Loucy (cell line): Measurements from ENCODE around the gene MAML2.

Experiments
- H2AFZ ChIP-seq: fragments of 200-600 bp; sonication (generic); 2 replicates; pipeline ENCODE4 v1.6.0; 2016; ENCODE audit warnings: antibody characterized with exemption, mild to moderate bottlenecking, low read length, moderate library complexity
- H3F3A ChIP-seq: fragments of 200-600 bp; 2 replicates; pipeline ENCODE4 v1.6.0; 2016; ENCODE audit warnings: antibody characterized with exemption, low read depth, mild to moderate bottlenecking
- H3K27me3 ChIP-seq: fragments of 200-600 bp; sonication (generic); 2 replicates; pipeline ENCODE4 v1.6.1; 2014; ENCODE audit warnings: low read length, mild to moderate bottlenecking; ENCODE audit not compliant: insufficient read depth, poor library complexity, severe bottlenecking
- H3K36me3 ChIP-seq: fragments of 200-600 bp; sonication (generic); 2 replicates; pipeline ENCODE4 v1.6.1; 2016; ENCODE audit warnings: low read length; ENCODE audit not compliant: insufficient read depth
- H3K4me1 ChIP-seq: fragments of 200-600 bp; sonication (generic); 2 replicates; pipeline ENCODE4 v1.5.1; 2014; ENCODE audit warnings: low read length, mild to moderate bottlenecking; ENCODE audit not compliant: insufficient read depth, poor library complexity, severe bottlenecking
- H3K4me2 ChIP-seq: fragments of 200-600 bp; sonication (generic); 2 replicates; pipeline ENCODE4 v1.6.0; 2014; ENCODE audit warnings: antibody characterized with exemption, low read length, low read depth, mild to moderate bottlenecking; ENCODE audit not compliant: poor library complexity, severe bottlenecking
- H3K4me3 ChIP-seq: fragments of 200-600 bp; sonication (generic); 2 replicates; pipeline ENCODE4 v1.5.1; 2014; ENCODE audit warnings: low read length, mild to moderate bottlenecking, mixed read lengths; ENCODE audit not compliant: poor library complexity, severe bottlenecking
- H3K79me2 ChIP-seq: fragments of 200-600 bp; sonication (generic); 2 replicates; pipeline ENCODE4 v1.6.1; 2014; ENCODE audit warnings: low read length; ENCODE audit not compliant: insufficient read depth
- H3K9ac ChIP-seq: fragments of 200-600 bp; sonication (generic); 2 replicates; pipeline ENCODE4 v1.6.0; 2014; ENCODE audit warnings: mild to moderate bottlenecking, low read depth, low read length, moderate library complexity; ENCODE audit not compliant: poor library complexity, severe bottlenecking
- H3K9me2 ChIP-seq: fragments of 200-600 bp; sonication (generic); replicated peaks from 2 replicates; pipeline ENCODE4 v1.6.1; 2016; ENCODE audit warnings: low read depth, low read length, mixed read lengths
- H3K9me3 ChIP-seq: fragments of 200-600 bp; sonication (generic); 2 replicates; pipeline ENCODE4 v1.6.1; 2014; ENCODE audit warnings: mild to moderate bottlenecking, antibody characterized with exemption, low read length, low read depth; ENCODE audit not compliant: insufficient read depth
- H4K20me1 ChIP-seq: fragments of 200-600 bp; sonication (generic); 2 replicates; pipeline ENCODE4 v1.6.0; 2014; ENCODE audit warnings: antibody characterized with exemption, low read length, mild to moderate bottlenecking; ENCODE audit not compliant: insufficient read depth, poor library complexity, severe bottlenecking
- EZH2phosphoT487 ChIP-seq: fragments of 200-600 bp; IDR thresholded peaks from 2 replicates; pipeline ENCODE4 v1.6.1; 2018; ENCODE audit warnings: antibody characterized with exemption, mild to moderate bottlenecking, moderate library complexity, borderline replicate concordance
- TF ChIP-seq, protein P1 (sequence below): fragments of 200-600 bp; sonication (generic); conservative IDR thresholded peaks from 2 replicates; pipeline ENCODE4 v1.5.1; 2014; ENCODE audit warnings: mild to moderate bottlenecking, antibody characterized with exemption, low read length

Gene MAML2

DNA sequence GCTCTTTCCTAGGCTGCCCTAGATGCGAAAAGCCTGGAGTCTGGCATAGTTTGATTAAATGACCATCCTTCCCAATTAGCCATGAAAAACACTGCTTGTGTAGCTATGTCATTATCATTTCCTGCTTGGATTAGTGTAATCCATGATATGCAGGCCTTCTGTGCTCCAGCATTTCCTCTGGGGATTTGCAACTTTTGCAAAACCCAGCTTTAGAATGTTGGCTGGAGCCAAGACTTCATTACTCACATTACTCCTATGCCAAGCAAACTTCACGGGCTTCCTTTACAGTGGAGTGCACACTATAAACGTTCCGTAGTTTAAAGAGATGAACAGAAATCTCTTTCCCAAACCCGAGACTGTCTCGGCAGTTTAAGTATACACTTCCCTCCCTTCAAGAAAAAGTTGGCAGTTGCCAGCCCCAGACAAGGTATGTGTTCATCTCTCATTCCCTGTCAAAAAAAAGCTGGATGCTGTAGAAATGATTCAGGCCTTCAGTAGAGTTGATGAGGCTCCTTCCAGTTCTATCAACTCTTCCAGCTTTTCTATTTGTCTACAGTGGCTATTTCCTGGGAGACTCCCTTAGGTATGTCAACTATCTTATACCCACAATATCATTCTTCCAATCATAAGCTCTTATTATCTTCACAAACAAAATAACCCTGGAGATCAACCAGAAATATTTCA, 180.0 kb downstream of the MAML2 start:
- TF ChIP-seq, protein P1, sequence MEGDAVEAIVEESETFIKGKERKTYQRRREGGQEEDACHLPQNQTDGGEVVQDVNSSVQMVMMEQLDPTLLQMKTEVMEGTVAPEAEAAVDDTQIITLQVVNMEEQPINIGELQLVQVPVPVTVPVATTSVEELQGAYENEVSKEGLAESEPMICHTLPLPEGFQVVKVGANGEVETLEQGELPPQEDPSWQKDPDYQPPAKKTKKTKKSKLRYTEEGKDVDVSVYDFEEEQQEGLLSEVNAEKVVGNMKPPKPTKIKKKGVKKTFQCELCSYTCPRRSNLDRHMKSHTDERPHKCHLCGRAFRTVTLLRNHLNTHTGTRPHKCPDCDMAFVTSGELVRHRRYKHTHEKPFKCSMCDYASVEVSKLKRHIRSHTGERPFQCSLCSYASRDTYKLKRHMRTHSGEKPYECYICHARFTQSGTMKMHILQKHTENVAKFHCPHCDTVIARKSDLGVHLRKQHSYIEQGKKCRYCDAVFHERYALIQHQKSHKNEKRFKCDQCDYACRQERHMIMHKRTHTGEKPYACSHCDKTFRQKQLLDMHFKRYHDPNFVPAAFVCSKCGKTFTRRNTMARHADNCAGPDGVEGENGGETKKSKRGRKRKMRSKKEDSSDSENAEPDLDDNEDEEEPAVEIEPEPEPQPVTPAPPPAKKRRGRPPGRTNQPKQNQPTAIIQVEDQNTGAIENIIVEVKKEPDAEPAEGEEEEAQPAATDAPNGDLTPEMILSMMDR: no peak
- no peak for TF ChIP-seq EZH2phosphoT487
- Histone ChIP-seq H3K36me3 (no peaks in the 10 kb centered on the region), H3F3A (no peaks in the 10 kb centered on the region), H3K79me2 (no peaks in the 10 kb centered on the region), H3K9me2 (no peaks in the 10 kb centered on the region), H3K4me2 (no peak overlapping the region), H3K4me3 (no peak overlapping the region), H3K9ac (no peak overlapping the region), H3K4me1 (no peaks in the 10 kb centered on the region), H4K20me1 (no peaks in the 10 kb centered on the region), H3K27me3 (no peaks in the 10 kb centered on the region), H3K9me3 (no peaks in the 10 kb centered on the region), H2AFZ (no peak overlapping the region)

DNA sequence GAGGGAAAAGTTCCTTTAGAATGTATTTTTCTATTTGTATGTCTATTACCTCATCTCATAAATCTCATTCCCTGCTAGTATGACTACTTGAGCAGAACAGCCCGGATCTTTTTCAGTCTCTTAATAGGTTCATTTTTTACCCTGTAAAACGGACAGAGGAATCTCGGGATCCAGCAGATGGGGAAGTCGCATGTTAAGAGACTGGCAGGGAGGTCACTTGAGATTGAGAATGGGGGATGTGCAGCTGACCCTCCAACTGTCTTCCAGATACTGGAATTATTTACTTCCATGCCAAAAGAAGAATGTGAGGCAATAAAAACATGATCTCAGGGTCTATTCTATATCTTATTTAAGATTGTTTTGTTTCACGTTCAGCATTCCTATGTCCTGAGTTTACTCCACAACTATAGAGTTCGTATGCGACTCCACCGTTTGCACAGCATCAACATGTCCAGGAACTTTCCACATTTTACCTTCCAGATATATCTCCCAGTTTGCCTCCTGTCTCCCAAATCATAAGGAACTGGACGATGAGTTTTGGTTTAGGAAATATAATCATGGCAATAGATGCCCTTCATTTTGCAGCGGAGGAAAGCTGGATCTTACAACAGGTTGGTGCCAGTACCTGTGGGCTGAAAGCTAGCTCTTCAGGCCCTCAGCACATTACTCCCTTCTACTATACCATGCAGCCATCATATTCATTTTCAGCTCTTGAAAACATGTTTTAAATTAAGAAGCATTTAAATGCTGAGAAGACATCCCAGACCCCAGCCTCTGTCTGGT, 181.5 kb downstream of the MAML2 start:
- Histone ChIP-seq H3K4me2 (no peak overlapping the region), H3F3A (no peaks in the 10 kb centered on the region), H3K9me3 (no peaks in the 10 kb centered on the region)

DNA sequence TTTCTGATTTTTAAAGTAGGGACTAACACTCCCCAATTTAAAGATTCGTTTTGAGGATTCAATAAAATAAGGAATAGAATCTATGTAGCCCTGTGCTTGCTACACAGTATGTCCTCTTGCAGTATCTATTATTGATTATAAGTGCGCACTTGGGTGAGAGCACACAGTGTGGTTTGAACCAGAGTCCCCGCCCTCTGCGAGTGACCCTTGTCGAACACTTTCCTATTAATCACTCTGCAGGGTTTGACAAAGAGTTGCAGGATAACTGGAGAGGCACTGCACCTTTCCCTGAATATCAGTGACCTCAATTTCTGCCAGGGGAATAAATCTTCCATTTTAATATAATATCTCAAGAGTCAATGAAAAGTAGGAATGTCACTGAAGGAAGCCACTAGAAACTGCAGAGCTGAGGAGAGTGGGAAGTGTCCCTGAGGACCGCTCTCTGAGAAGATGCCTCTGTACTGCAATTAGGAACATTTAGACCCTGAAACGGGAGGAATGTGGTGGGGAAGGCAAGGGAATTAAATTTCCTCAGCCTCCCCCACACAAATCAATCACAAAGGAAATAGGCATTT, 182.2 kb downstream of the MAML2 start:
- no peak overlapping the region for H3K4me2 ChIP-seq
- H3K36me3 ChIP-seq: no peaks in the 10 kb centered on the region
- no peak overlapping the region for H3K9ac ChIP-seq
- H3K27me3 ChIP-seq: no peaks in the 10 kb centered on the region
- no peak overlapping the region for H3K4me3 ChIP-seq
- H3K4me1 ChIP-seq: peaks cover 15% of the 10 kb centered on the region
- H3K79me2 ChIP-seq: no peaks in the 10 kb centered on the region
- H3F3A ChIP-seq: no peaks in the 10 kb centered on the region
- H3K9me2 ChIP-seq: no peaks in the 10 kb centered on the region
- no peaks in the 10 kb centered on the region for H4K20me1 ChIP-seq
- no peaks in the 10 kb centered on the region for H3K9me3 ChIP-seq
- H2AFZ ChIP-seq: no peak overlapping the region
- TF ChIP-seq, protein P1: no peak
- TF ChIP-seq EZH2phosphoT487: no peak

More for the DNA sequence above, 181.5 kb downstream of the MAML2 start:
- Histone ChIP-seq H3K79me2 (no peaks in the 10 kb centered on the region), H3K4me1 (peaks cover 9% of the 10 kb centered on the region), H3K9ac (no peak overlapping the region), H3K27me3 (no peaks in the 10 kb centered on the region), H4K20me1 (no peaks in the 10 kb centered on the region), H2AFZ (no peak overlapping the region), H3K4me3 (no peak overlapping the region), H3K9me2 (no peaks in the 10 kb centered on the region), H3K36me3 (no peaks in the 10 kb centered on the region)
- TF ChIP-seq, protein P1: no peak
- TF ChIP-seq EZH2phosphoT487: no peak
